ENCODE data around the gene AURKAIP1. TPM values are rescaled to one million over a fixed set of nuclear protein-coding genes. Genes with fewer than 3 reads are reported as not detected.
A peak's percentile ranks its signal among the peaks of the same experiment; 100 is the strongest.

AURKAIP1 gene
- total and polyA plus RNA-seq, 4 donors: 38.4 to 175 (median 97.7) TPM

GRCh38 chr1:1345860-1346500 is 29.0 kb downstream of the AURKAIP1 start:
- TF ChIP-seq EGR1 (IDR thresholded peaks at IDR 0.05; ENCODE audit: low read depth in 2 of 2): no peak
- peak; percentile 12 to 14 for TF ChIP-seq HNF4A (conservative IDR thresholded peaks at IDR 0.05)
- DNase-seq (ENCODE audit: low spot score): no peak
- H3K36me3 ChIP-seq (ENCODE audit: control insufficient read depth in 4 of 4, insufficient read depth in 3 of 4, low read depth in 1 of 4, low read length in 3 of 4): peaks cover 0 to 6% (median 1%) of the 10 kb centered on the region in 4 donors
- no peaks in the 10 kb centered on the region for H3K9me3 ChIP-seq (ENCODE audit: control insufficient read depth in 4 of 4, low read length in 3 of 4)
- H3K9ac ChIP-seq (ENCODE audit: low read depth in 1 of 2, low read length in 2 of 2): peak overlapping the region in 1 of 2 donors; percentile 56
- 45% methylated on average over 12 of the region's 12 CpGs for WGBS
- H3K4me1 ChIP-seq (ENCODE audit: control insufficient read depth in 4 of 4, insufficient read depth in 4 of 4, low read length in 3 of 4): peaks cover 34 to 58% (median 53%) of the 10 kb centered on the region in 4 donors
- H3K27ac ChIP-seq (ENCODE audit: low read depth in 1 of 2, low read length in 2 of 2): peak overlapping the region in 1 of 2 donors; percentile 23
- no peaks in the 10 kb centered on the region for H3K27me3 ChIP-seq (ENCODE audit: control insufficient read depth in 4 of 4, insufficient read depth in 4 of 4, low read length in 3 of 4)
- H3K4me3 ChIP-seq (ENCODE audit: low read depth in 1 of 3, low read length in 3 of 3): peak overlapping the region in 1 of 3 donors; percentile 2

GRCh38 chr1:1345384-1345783 is 29.6 kb downstream of the AURKAIP1 start:
- no peak for DNase-seq (ENCODE audit: low spot score)
- H3K9ac ChIP-seq (ENCODE audit: low read depth in 1 of 2, low read length in 2 of 2): peak overlapping the region in 1 of 2 donors; percentile 56
- H3K4me1 ChIP-seq (ENCODE audit: control insufficient read depth in 4 of 4, insufficient read depth in 4 of 4, low read length in 3 of 4): peaks cover 34 to 58% (median 53%) of the 10 kb centered on the region in 4 donors
- 83% methylated on average over 16 of the region's 16 CpGs for WGBS
- peak overlapping the region; percentile 15 to 67 for H3K27ac ChIP-seq (ENCODE audit: low read depth in 1 of 2, low read length in 2 of 2)
- peaks cover 0 to 12% (median 4%) of the 10 kb centered on the region in 4 donors for H3K36me3 ChIP-seq (ENCODE audit: control insufficient read depth in 4 of 4, insufficient read depth in 3 of 4, low read depth in 1 of 4, low read length in 3 of 4)
- no peak overlapping the region for H3K4me3 ChIP-seq (ENCODE audit: low read depth in 1 of 3, low read length in 3 of 3)
- TF ChIP-seq JUND (IDR thresholded peaks at IDR 0.05) (no peak), RAD21 (IDR thresholded peaks at IDR 0.05) (no peak), NR2F2 (IDR thresholded peaks at IDR 0.05) (no peak), REST (IDR thresholded peaks at IDR 0.05) (no peak)
- no peaks in the 10 kb centered on the region for H3K9me3 ChIP-seq (ENCODE audit: control insufficient read depth in 4 of 4, low read length in 3 of 4)
- H3K27me3 ChIP-seq (ENCODE audit: control insufficient read depth in 4 of 4, insufficient read depth in 4 of 4, low read length in 3 of 4): no peaks in the 10 kb centered on the region

- WGBS: 70% methylated on average over 15 of the region's 15 CpGs
- H3K9ac ChIP-seq (ENCODE audit: low read depth in 1 of 2, low read length in 2 of 2): peak overlapping the region in 1 of 2 donors; percentile 60
- H3K27me3 ChIP-seq (ENCODE audit: control insufficient read depth in 4 of 4, insufficient read depth in 4 of 4, low read length in 3 of 4): no peaks in the 10 kb centered on the region
- H3K9me3 ChIP-seq (ENCODE audit: control insufficient read depth in 4 of 4, low read length in 3 of 4): no peaks in the 10 kb centered on the region
- no peak overlapping the region for H3K4me3 ChIP-seq (ENCODE audit: low read depth in 1 of 3, low read length in 3 of 3)
- H3K4me1 ChIP-seq (ENCODE audit: control insufficient read depth in 4 of 4, insufficient read depth in 4 of 4, low read length in 3 of 4): peaks cover 34 to 58% (median 53%) of the 10 kb centered on the region in 4 donors
- H3K36me3 ChIP-seq (ENCODE audit: control insufficient read depth in 4 of 4, insufficient read depth in 3 of 4, low read depth in 1 of 4, low read length in 3 of 4): peaks cover 0 to 18% (median 4%) of the 10 kb centered on the region in 4 donors
- no peak for DNase-seq (ENCODE audit: low spot score)
- TF ChIP-seq FOXA1 (IDR thresholded peaks at IDR 0.05) (no peak), CTCF (IDR thresholded peaks at IDR 0.05; ENCODE audit: low read depth, low read length, missing input control) (peak; percentile 30)
- peak overlapping the region; percentile 15 to 67 for H3K27ac ChIP-seq (ENCODE audit: low read depth in 1 of 2, low read length in 2 of 2)
These were observed 30.2 kb downstream of the AURKAIP1 start for GRCh38 chr1:1344655-1345361.

Data from liver (tissue), 9 donors.